Chondrocyte (in vitro differentiated cells): ENCODE measurements around the gene NME7. TPM values are rescaled to one million over a fixed set of nuclear protein-coding genes. Genes with fewer than 3 reads are reported as not detected.

Experiments used
- DNase-seq: peaks from one replicate; pipeline ENCODE4 v3.0.0; 2021; ENCODE audit warnings: mixed read lengths, low spot score
- H3K27ac Mint-ChIP-seq: one replicate; pipeline ENCODE4 v1.8.0; 2021; ENCODE audit warnings: mild to moderate bottlenecking, moderate library complexity, mixed read lengths; ENCODE audit not compliant: unreplicated experiment
- H3K27me3 Mint-ChIP-seq: 2 replicates; pipeline ENCODE4 v1.8.0; 2021; ENCODE audit warnings: low read depth, mixed read lengths
- H3K36me3 Mint-ChIP-seq: 2 replicates; pipeline ENCODE4 v1.8.0; 2021; ENCODE audit warnings: low read depth, mixed read lengths
- H3K4me1 Mint-ChIP-seq: 2 replicates; pipeline ENCODE4 v1.8.0; 2021; ENCODE audit warnings: low read depth, mild to moderate bottlenecking, mixed read lengths
- H3K4me3 Mint-ChIP-seq: one replicate; pipeline ENCODE4 v1.8.0; 2021; ENCODE audit warnings: mild to moderate bottlenecking, moderate library complexity, mixed read lengths; ENCODE audit not compliant: unreplicated experiment
- H3K9me3 Mint-ChIP-seq: 2 replicates; pipeline ENCODE4 v1.8.0; 2021; ENCODE audit warnings: low read depth, mixed read lengths
- CTCF ChIP-seq: fragments of 200-600 bp; sonication (generic); IDR thresholded peaks from 2 replicates; pipeline ENCODE4 v1.5.0; 2021; ENCODE audit warnings: antibody characterized with exemption, mild to moderate bottlenecking, moderate library complexity
- total RNA-seq: library from RNA; stranded (reverse); gene quantifications from 3 replicates; pipeline ENCODE4 v1.2.1, GENCODE V29; 2021

The NME7 gene
- total RNA-seq, 1 donor from 2014 or later: 14.7 TPM

- no peak for TF ChIP-seq CTCF
- DNase-seq: no peak
- Mint-ChIP-seq H3K36me3 (no peaks in the 10 kb centered on the region), H3K4me1 (peaks cover 13% of the 10 kb centered on the region), H3K4me3 (no peak overlapping the region), H3K27me3 (no peaks in the 10 kb centered on the region), H3K27ac (no peak overlapping the region), H3K9me3 (peaks cover 9% of the 10 kb centered on the region)
Observed at GRCh38 chr1:169196581-169196980, 171.0 kb downstream of the NME7 start.

GRCh38 chr1:169196161-169196560 lies 171.4 kb downstream of the NME7 start:
- Mint-ChIP-seq H3K9me3 (peaks cover 9% of the 10 kb centered on the region), H3K27me3 (no peaks in the 10 kb centered on the region), H3K36me3 (no peaks in the 10 kb centered on the region), H3K27ac (no peak overlapping the region), H3K4me1 (peaks cover 13% of the 10 kb centered on the region), H3K4me3 (no peak overlapping the region)
- no peak for DNase-seq
- no peak for TF ChIP-seq CTCF

GRCh38 chr1:169193191-169193850 lies 174.3 kb downstream of the NME7 start:
- no peaks in the 10 kb centered on the region for H3K36me3 Mint-ChIP-seq
- H3K4me1 Mint-ChIP-seq: peaks cover 13% of the 10 kb centered on the region
- peaks cover 9% of the 10 kb centered on the region for H3K9me3 Mint-ChIP-seq

GRCh38 chr1:169186106-169186505 lies 181.5 kb downstream of the NME7 start:
- DNase-seq: no peak
- Mint-ChIP-seq H3K27ac (no peak overlapping the region), H3K36me3 (peaks cover 3% of the 10 kb centered on the region), H3K4me1 (peaks cover 7% of the 10 kb centered on the region), H3K27me3 (no peaks in the 10 kb centered on the region), H3K9me3 (no peaks in the 10 kb centered on the region), H3K4me3 (no peak overlapping the region)
- no peak for TF ChIP-seq CTCF

More at GRCh38 chr1:169193191-169193850, 174.3 kb downstream of the NME7 start:
- Mint-ChIP-seq H3K27ac (peak overlapping the region; percentile 39), H3K4me3 (no peak overlapping the region), H3K27me3 (no peaks in the 10 kb centered on the region)
- TF ChIP-seq CTCF: peak; percentile 68
- DNase-seq: no peak

GRCh38 chr1:169184812-169185211 lies 182.8 kb downstream of the NME7 start:
- DNase-seq: no peak
- H3K36me3 Mint-ChIP-seq: peaks cover 3% of the 10 kb centered on the region
- H3K27me3 Mint-ChIP-seq: no peaks in the 10 kb centered on the region
- no peak overlapping the region for H3K4me3 Mint-ChIP-seq
- H3K9me3 Mint-ChIP-seq: no peaks in the 10 kb centered on the region
- H3K27ac Mint-ChIP-seq: no peak overlapping the region
- TF ChIP-seq CTCF: no peak
- H3K4me1 Mint-ChIP-seq: peaks cover 7% of the 10 kb centered on the region
